Measurements from ENCODE around the gene PAQR8.

The PAQR8 gene

GRCh38 chr6:52347818-52348217 is 14.1 kb upstream of the PAQR8 start:
- DNase-seq (ENCODE audit: low read depth): no peak

DNA sequence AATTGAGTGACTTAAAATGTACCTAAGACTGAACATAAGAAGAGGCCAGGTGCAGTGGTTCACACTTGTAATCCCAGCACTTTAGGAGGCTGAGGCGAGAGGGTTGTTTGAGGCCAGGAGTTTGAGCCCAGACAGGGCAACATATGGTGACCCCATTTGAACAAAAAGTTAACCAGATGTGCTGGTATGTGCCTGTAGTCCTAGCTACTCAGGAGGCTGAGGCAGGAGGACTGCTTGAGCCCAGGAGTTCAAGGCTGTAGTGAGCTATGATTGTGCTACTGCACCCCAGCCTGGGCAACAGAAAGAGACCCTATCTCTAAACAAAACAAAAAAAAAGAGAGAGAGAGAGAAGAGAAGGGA is 10.1 kb upstream of the PAQR8 start:
- no peak for DNase-seq (ENCODE audit: low read depth)

DNA sequence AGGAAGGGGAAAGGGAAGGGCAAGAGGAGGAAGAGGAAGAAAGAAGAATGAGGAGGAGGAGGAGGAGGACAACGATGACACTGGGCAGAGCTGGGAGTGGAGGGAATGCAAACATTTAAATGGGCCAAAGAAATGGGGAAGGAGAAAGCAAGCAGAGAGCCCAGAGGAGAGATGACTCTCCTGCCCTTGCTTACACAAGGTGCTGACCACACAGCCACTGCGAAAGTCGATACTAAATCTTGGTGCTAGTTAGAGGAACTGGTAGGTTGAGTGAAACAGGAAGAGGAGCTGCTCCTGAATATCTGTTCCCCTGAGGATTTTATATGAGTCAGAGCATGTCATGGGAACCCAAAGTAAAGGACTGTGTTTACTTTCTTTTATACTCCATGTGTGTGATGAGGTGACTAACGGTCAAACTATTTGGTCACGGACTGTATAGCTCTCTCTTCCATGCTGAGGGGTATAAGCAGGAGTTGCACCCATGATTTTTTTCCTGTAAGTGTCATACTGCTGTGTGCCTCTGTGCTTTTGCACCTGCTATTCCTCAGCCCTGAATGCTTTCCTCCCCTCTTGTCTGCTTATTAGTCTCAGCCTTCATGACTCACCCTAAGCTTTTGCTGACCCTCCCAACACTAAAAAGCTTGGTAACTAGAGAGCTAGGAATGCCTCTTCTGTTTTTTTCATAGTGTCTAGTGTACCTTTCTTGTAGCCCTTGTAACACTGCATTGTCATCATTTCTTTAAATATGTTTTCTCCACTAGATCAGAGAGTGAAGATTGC is 9.5 kb upstream of the PAQR8 start:
- DNase-seq (ENCODE audit: low read depth): peak; percentile 100

DNA sequence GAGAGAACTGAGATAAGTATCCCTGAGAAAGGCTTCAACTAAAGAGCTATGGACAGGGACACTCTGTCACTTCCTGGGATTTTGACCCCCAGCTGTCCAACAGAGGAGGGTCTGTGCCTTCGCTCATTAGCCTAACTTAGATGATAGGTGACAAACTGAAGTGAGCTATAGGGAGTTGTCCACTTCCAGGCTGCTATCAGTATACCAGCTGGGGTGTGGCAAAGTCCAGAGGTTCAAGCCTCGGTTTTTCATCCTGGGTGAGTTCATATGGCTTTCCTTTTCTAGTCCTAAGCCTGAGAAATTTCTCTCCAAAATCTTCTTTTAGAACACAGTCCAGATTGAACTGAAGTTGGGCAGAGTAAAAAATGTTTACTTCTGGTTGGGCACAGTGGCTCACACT is 5.9 kb upstream of the PAQR8 start:
- DNase-seq (ENCODE audit: low read depth): no peak

GRCh38 chr6:52359403-52359802 is 2.5 kb upstream of the PAQR8 start:
- DNase-seq (ENCODE audit: low read depth): no peak

DNA sequence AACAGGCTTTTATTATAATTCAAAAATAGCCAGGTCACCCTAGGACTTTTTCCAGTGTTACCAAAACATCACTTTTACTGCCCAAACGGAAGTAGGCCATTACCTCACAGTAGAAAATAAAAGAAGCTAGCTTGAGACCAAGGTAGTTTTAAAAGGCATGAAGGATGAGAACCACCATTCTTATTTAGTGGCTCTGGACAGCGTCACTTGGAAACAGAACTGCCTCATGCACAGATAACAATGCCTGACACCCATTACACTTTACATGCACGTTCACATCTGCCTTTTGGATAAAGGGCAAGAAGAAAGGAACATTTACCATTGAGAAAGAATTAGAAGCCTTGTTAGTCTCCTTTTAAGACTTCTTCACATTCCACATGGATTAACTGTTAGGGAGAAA is 1.9 kb upstream of the PAQR8 start:
- no peak for DNase-seq (ENCODE audit: low read depth)

DNA sequence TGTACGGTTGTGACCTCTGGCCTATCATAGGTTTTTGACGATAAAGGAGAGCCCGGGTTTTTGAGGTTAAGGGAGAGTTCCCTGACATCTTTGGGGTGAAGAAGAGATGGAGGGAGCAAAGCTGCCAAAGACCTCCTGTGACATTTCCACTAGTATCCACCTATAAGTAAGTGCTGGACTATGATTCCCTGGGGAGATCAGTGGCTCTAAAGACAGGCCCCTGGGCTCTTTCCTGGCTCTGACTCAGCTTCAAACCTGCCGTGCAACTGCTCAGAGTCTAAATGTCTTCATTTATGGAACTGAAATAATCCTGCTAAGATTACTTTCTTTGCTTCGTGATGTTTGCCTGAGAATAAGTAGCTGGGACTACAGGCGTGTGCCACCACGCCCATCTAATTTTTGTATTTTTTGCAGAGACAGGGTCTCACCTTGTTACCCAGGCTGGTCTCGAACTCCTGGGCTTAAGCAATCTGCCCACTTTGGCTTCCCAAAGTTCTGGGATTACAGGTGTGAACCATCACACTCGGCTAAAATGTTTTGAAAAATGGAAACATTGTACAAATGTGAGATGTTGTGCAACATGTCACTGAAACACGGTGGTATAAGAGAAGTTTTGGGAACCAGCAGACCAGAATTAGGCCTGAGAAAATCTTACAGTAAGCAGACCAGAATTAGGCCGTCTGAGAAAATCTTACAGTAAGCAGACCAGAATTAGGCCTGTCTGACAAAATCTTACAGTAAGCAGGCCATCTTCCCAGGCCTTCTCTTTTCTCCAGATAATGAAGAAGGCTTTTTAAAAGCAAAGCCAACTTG is 1.1 kb upstream of the PAQR8 start:
- DNase-seq (ENCODE audit: low read depth): no peak

GRCh38 chr6:52361414-52361944 is 472 bp upstream of the PAQR8 start:
- DNase-seq (ENCODE audit: low read depth): no peak

- no peak for DNase-seq (ENCODE audit: low read depth)
Observed at GRCh38 chr6:52362443-52363227, 684 bp downstream of the PAQR8 start.

- no peak for DNase-seq (ENCODE audit: low read depth)
Observed at GRCh38 chr6:52363228-52363867, 1.4 kb downstream of the PAQR8 start.

DNA sequence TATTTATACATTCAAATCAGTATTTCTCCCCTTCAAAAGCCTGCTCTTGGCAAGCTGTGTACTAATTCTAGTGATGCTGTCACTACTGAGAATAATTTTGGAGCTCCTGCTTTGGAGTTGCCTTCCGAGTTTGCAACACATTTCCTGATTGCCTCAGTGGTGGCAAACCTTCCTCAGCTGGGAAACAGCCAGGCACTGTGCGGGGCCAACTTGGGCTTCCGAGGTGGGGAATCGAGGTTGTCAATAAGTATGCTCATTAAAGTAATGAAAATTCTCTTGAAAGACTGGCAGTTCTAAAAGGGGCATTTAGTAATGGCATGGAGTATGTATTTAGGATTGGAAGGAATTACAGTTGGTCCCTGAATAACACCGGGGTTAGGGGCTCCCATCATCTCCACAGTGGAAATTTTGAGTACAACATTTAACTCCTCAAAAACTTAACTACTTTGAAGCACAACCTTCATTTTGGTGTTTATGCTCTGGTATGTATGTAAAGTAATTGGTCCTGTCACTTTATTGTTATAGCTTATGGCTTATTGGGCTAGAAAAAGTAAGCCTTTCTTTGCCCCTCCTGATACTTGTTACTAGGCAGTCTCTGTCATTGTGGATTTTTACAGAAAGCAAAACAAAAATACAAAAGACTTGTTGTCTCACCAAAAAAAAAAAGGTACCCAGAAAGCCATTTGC is 2.7 kb downstream of the PAQR8 start:
- no peak for DNase-seq (ENCODE audit: low read depth)

DNA sequence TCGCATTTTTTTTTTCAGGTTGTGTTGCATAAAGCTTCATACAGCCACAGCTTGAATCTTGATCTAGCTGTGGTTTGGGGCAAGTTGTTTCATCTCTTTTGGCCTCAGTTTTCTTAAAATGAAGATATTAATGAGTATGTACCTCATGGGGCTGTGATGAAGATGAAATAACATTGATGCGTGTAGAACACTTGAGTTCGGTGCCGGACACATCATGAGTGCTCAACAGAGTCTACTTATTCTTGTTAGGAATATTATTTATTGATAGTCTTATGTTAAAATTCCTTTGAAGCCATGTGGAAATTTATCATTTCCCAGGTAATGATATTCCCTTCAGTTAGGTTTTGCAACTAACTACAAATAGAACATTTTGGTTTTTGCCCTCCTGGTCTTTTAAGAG is 3.4 kb downstream of the PAQR8 start:
- no peak for DNase-seq (ENCODE audit: low read depth)

GRCh38 chr6:52365866-52366540 is 4.1 kb downstream of the PAQR8 start:
- no peak for DNase-seq (ENCODE audit: low read depth)

- no peak for DNase-seq (ENCODE audit: low read depth)
Observed at GRCh38 chr6:52368002-52368401, 6.1 kb downstream of the PAQR8 start.

DNA sequence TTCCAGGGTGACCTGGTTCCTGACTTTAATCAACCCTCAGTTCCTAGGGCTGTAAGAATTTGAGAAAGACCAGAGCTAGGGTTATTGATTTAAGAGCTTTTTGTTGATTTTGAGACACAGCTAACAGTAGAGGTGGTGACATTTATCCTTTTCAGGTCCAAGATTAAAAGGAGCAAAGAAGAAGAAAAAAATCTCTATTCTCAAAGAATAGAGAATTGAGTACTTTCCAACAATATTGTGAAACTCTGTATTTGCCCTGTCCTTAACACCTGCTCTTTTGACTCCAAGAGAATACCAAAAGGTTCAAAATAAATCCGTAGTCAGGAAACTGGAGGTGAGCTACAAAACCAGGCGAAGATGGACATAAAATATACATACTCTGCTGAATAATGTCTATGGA is 7.3 kb downstream of the PAQR8 start:
- DNase-seq (ENCODE audit: low read depth): no peak

DNA sequence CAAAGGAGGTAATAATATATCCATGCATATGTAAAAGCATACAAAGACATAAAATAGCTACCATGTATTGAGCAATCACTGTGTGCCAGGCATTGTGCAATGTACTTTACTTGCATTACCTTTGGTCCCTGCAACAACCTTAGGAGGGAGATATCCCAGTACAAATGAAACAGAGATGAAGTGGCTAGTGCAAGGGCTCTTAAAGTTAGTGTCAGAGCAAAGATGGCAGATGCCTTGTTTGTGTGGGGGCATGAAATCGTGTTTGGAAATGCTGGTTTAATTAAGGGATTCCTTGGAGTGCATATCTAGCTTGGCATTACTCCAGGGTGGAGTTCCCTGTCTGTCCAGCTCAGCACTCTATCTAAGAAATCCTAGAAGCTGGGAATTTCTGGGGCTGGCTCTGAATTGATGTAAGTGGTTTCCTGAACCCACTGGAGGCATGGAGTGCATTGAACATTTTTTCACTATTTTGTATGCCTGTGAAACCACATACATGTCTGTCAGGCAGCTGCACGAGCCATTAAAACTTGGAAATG is 9.8 kb downstream of the PAQR8 start:
- DNase-seq (ENCODE audit: low read depth): no peak

DNA sequence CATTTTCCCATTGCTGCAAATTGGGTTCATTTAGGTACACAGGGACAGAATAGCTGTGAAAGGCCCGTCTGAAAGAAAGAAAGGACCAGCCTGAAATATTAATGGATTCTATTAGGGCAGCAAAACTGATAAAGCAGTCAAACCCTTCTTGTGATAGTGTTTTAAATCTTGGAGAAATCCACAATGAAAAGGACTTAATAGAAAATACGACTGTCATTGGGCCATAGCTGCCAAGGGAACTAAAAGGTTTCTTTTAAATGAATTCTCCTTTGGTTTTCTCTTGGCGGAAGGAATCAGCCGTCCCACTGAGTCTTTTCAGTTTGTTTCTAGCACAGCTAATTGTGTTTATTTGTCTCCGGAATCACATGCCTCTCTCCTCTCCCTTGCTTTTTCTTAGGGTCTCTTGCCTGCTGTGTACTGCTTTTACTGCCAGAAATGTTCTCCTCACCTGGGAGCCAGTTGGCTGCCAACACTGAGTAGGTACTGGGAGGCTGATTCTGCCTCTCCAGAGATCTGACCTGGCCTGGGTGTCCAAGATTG is 11.3 kb downstream of the PAQR8 start:
- no peak for DNase-seq (ENCODE audit: low read depth)

DNA sequence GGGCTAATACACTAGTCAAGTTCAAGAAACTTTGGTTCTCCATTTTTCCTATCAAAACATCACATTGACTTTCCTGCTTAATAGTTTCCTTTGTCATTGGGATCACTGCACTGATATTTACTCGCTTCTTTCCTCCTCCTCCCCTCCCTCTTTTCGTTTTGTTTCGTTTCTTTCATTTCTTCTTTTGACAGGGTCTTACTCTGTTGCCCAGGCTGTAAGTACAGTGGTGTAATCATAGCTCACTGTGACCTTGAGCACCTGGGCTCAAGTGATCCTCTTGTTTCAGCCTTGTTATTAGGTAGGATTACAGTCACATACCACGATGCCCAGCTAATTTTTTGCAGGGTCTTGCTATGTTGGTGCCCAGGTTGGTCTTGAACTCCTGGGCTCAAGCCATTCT is 12.3 kb downstream of the PAQR8 start:
- DNase-seq (ENCODE audit: low read depth): no peak

GRCh38 chr6:52375780-52376556 is 14.0 kb downstream of the PAQR8 start:
- no peak for DNase-seq (ENCODE audit: low read depth)

All from HS-27A (cell line).